GM12878 (cell line): ENCODE results near the gene RALGPS1. TPM values are rescaled to one million over a fixed set of nuclear protein-coding genes. Genes with fewer than 3 reads are reported as not detected.

ENCODE experiments used
- ASH2L ChIP-seq: fragments of 300-600, 200-600 bp; sonication (generic); IDR thresholded peaks from 2 replicates; pipeline ENCODE4 v1.6.1; 2017; ENCODE audit warnings: low read depth, mild to moderate bottlenecking, borderline replicate concordance
- BCL11A ChIP-seq: IDR thresholded peaks from 2 replicates; pipeline ENCODE4 v1.6.1; 2011; ENCODE audit warnings: low read depth, low read length
- CUX1 ChIP-seq: IDR thresholded peaks from 2 replicates; pipeline ENCODE4 v1.6.1; 2012; ENCODE audit warnings: improper control_type of control experiment, low read depth, low read length; ENCODE audit not compliant: insufficient replicate concordance
- EED ChIP-seq: sonication (generic); IDR thresholded peaks from 2 replicates; pipeline ENCODE4 v1.6.1; 2016; ENCODE audit warnings: antibody characterized with exemption, low read depth
- ETV6 ChIP-seq, 2 experiments: fragments of 450-650 bp in 1 of 2; IDR thresholded peaks in 1 of 2; conservative IDR thresholded peaks in 1 of 2; 2 replicates each; pipeline ENCODE4 v1.6.1; 2014; ENCODE audit warnings: antibody characterized with exemption in 1 of 2, borderline replicate concordance in 1 of 2, low read depth in 1 of 2, mild to moderate bottlenecking in 1 of 2, moderate library complexity in 1 of 2
- EZH2 ChIP-seq: IDR thresholded peaks from 2 replicates; pipeline ENCODE4 v1.6.1; 2012; ENCODE audit warnings: low read depth, mild to moderate bottlenecking, control low read depth, inconsistent platforms, low read length, borderline replicate concordance; ENCODE audit not compliant: control insufficient read depth
- IRF4 ChIP-seq: IDR thresholded peaks from 2 replicates; pipeline ENCODE4 v1.6.1; 2011; ENCODE audit warnings: low read depth, low read length
- MAX ChIP-seq: IDR thresholded peaks from 2 replicates; pipeline ENCODE4 v1.6.1; 2012; ENCODE audit warnings: low read depth, low read length, improper control_type of control experiment
- NR2F1 ChIP-seq: fragments of 450-650 bp; conservative IDR thresholded peaks from 2 replicates; pipeline ENCODE4 v1.6.1; 2017; ENCODE audit warnings: mild to moderate bottlenecking
- PML ChIP-seq: IDR thresholded peaks from 2 replicates; pipeline ENCODE4 v1.6.1; 2012; ENCODE audit warnings: low read length, inconsistent platforms
- POLR2AphosphoS2 ChIP-seq: IDR thresholded peaks from 2 replicates; pipeline ENCODE4 v1.6.1; 2011; ENCODE audit warnings: low read depth, mild to moderate bottlenecking, low read length, improper control_type of control experiment, moderate library complexity
- POU2F2 ChIP-seq: IDR thresholded peaks from 3 replicates; pipeline ENCODE4 v1.6.1; 2011; ENCODE audit warnings: low read depth, mild to moderate bottlenecking, low read length, borderline replicate concordance
- RAD21 ChIP-seq: IDR thresholded peaks from 2 replicates; pipeline ENCODE4 v1.6.1; 2011; ENCODE audit warnings: mild to moderate bottlenecking, low read depth, low read length, moderate library complexity; ENCODE audit not compliant: insufficient read depth
- RELB ChIP-seq: fragments of 450-650 bp; IDR thresholded peaks from 2 replicates; pipeline ENCODE4 v1.6.1; 2017; ENCODE audit warnings: low read depth, mild to moderate bottlenecking, moderate library complexity
- SPI1 ChIP-seq: IDR thresholded peaks from 2 replicates; pipeline ENCODE4 v1.6.1; 2011; ENCODE audit warnings: low read depth, mild to moderate bottlenecking, low read length, moderate library complexity, borderline replicate concordance; ENCODE audit not compliant: insufficient read depth
- SREBF1 ChIP-seq: IDR thresholded peaks from 2 replicates; pipeline ENCODE4 v1.6.1; 2012; ENCODE audit warnings: mild to moderate bottlenecking, low read length
- TAF1 ChIP-seq: IDR thresholded peaks from 2 replicates; pipeline ENCODE4 v1.6.1; 2011; ENCODE audit warnings: mild to moderate bottlenecking, low read depth, low read length, borderline replicate concordance
- TARDBP ChIP-seq: IDR thresholded peaks from 2 replicates; pipeline ENCODE4 v1.6.1; 2016; ENCODE audit warnings: borderline replicate concordance
- TBL1XR1 ChIP-seq: IDR thresholded peaks from 2 replicates; pipeline ENCODE4 v1.6.1; 2012; ENCODE audit warnings: low read depth, low read length, improper control_type of control experiment
- TCF3 ChIP-seq: IDR thresholded peaks from 2 replicates; pipeline ENCODE4 v1.6.1; 2012; ENCODE audit warnings: low read depth, mild to moderate bottlenecking, low read length, borderline replicate concordance; ENCODE audit not compliant: insufficient read depth
- ZBTB33 ChIP-seq: fragments of 450-650 bp; IDR thresholded peaks from 2 replicates; pipeline ENCODE4 v1.6.1; 2017; ENCODE audit warnings: mild to moderate bottlenecking
- polyA plus RNA-seq, 11 experiments: library from polyadenylated mRNA; depleted of rRNA in 4 of 11; unstranded in 6 of 11; stranded (reverse) in 5 of 11; fragments of >200 nt; fragmentation: Nextera tagmentation in 4 of 11; fragmentation: Illumina TruSeq in 1 of 11; extraction: Ambion mirVana in 4 of 11; extraction: Trizol in 1 of 11; gene quantifications; 1 replicate in 1 of 11; 2 replicates in 10 of 11; pipeline versions ENCODE4 v1.2.1 to v1.2.3, GENCODE V29; 2011 to 2016; ENCODE audit warnings: inconsistent platforms in 2 of 11, missing spikeins in 2 of 11, low read depth in 1 of 11
- total RNA-seq, 4 experiments: library from RNA; depleted of rRNA in 3 of 4; stranded (reverse); fragments of >200 nt in 3 of 4; fragmentation: Illumina TruSeq in 1 of 4; extraction: Trizol in 1 of 4; gene quantifications; 2 replicates each; pipeline versions ENCODE4 v1.2.1 to v1.2.3, GENCODE V29; 2013 to 2021

The RALGPS1 gene
- total and polyA plus RNA-seq, 10 of the 15 experiments (the other 5 are each of a cell fraction or from before 2014, with no cell fraction given) = 0.13 to 5.6 (median 2.7) TPM

GRCh38 chr9:127118597-127119319 is 204.2 kb downstream of the RALGPS1 start (continued):
- TF ChIP-seq RELB (no peak), MAX (peak; percentile 89), SPI1 (peak; percentile 92), TCF3 (no peak), PML (no peak), EZH2 (no peak), POU2F2 (0 out of 3 replicates have a peak, but pooled peaks have one; percentile 39), CUX1 (no peak), IRF4 (peak; percentile 69; the same call in 1 of the 2 replicates), POLR2AphosphoS2 (no peak), ETV6 (conservative IDR thresholded peaks at IDR 0.05 in 1 of 2, IDR thresholded peaks at IDR 0.05 in 1 of 2; ENCODE audit: borderline replicate concordance in 1 of 2, low read depth in 1 of 2) (peak in 1 of 2 experiments; percentile 25; a peak in 1 of 4 replicates), TAF1 (no peak), TBL1XR1 (no peak), RAD21 (no peak), NR2F1 (no peak), ZBTB33 (peak; percentile 40; the same call in 1 of the 2 replicates), SREBF1 (no peak), EED (0 out of 2 replicates have a peak, but pooled peaks have one; percentile 22), BCL11A (no peak), ASH2L (no peak), TARDBP (no peak)
